G401 (cell line): Measurements from ENCODE around the gene RERE. TPM values are rescaled to one million over a fixed set of nuclear protein-coding genes. Genes with fewer than 3 reads are reported as not detected.
"Not testable (repeated sequence)": the region's sequence is repeated elsewhere in the genome, so short reads cannot be mapped to it uniquely, and the experiment has no call there.

Experiments used
- DNase-seq: peaks from one replicate; pipeline ENCODE4 v3.0.0-alpha.2; 2015; ENCODE audit warnings: low spot score
- in situ Hi-C: cut with HindIII; loops from 2 replicates; pipeline ENCODE4 v1.10.0; 2016; ENCODE audit warnings: low sequenced_read_pairs, mixed read lengths
- total RNA-seq: library from RNA; depleted of rRNA; stranded (reverse); fragments of >200 nt; shearing (Covaris generic); gene quantifications from 2 replicates; pipeline ENCODE4 v1.2.3, GENCODE V29; 2014

Gene RERE
- total RNA-seq, 1 experiment from 2014 or later, result 22.6 TPM

- in situ Hi-C loops, result no loop called here
- DNase-seq, result peak; percentile 78
Measured at GRCh38 chr1:8639148-8639547, 178.3 kb downstream of the RERE start.

GRCh38 chr1:8633741-8634501 is 183.5 kb downstream of the RERE start:
- DNase-seq, result no peak
- in situ Hi-C loops, result no loop called here

- in situ Hi-C loops, result no loop called here
- peak; percentile 23 for DNase-seq
Measured at GRCh38 chr1:8632102-8632501, 185.3 kb downstream of the RERE start.

GRCh38 chr1:8631163-8631562 is 186.3 kb downstream of the RERE start:
- in situ Hi-C loops, result no loop called here
- DNase-seq, result peak; percentile 13

GRCh38 chr1:8629241-8630091 is 188.0 kb downstream of the RERE start:
- DNase-seq, result peak; percentile 89
- in situ Hi-C loops, result no loop called here

- no peak for DNase-seq
- in situ Hi-C loops, result no loop called here
Measured at GRCh38 chr1:8628606-8629005, 188.8 kb downstream of the RERE start.

GRCh38 chr1:8627728-8628127 is 189.7 kb downstream of the RERE start:
- in situ Hi-C loops, result no loop called here
- no peak for DNase-seq

- DNase-seq, result no peak
- in situ Hi-C loops, result no loop called here
Measured at GRCh38 chr1:8625981-8626898, 191.2 kb downstream of the RERE start.

GRCh38 chr1:8625491-8625890 is 191.9 kb downstream of the RERE start:
- in situ Hi-C loops, result no loop called here
- DNase-seq, result no peak

GRCh38 chr1:8623651-8624192 is 193.7 kb downstream of the RERE start:
- DNase-seq, in situ Hi-C loops: not testable (repeated sequence)

- not testable (repeated sequence) for DNase-seq
Measured at GRCh38 chr1:8621785-8622348, 195.6 kb downstream of the RERE start.

GRCh38 chr1:8621034-8621582 is 196.3 kb downstream of the RERE start:
- in situ Hi-C loops, result not testable (repeated sequence)

More at GRCh38 chr1:8621785-8622348, 195.6 kb downstream of the RERE start:
- in situ Hi-C loops, result not testable (repeated sequence)

GRCh38 chr1:8619917-8620502 is 197.4 kb downstream of the RERE start:
- in situ Hi-C loops, DNase-seq: not testable (repeated sequence)

More at GRCh38 chr1:8621034-8621582, 196.3 kb downstream of the RERE start:
- not testable (repeated sequence) for DNase-seq

- DNase-seq, in situ Hi-C loops: not testable (repeated sequence)
Measured at GRCh38 chr1:8619419-8619818, 198.0 kb downstream of the RERE start.

- DNase-seq, in situ Hi-C loops: not testable (repeated sequence)
Measured at GRCh38 chr1:8616791-8617190, 200.6 kb downstream of the RERE start.

- in situ Hi-C loops, DNase-seq: not testable (repeated sequence)
Measured at GRCh38 chr1:8611634-8612515, 205.6 kb downstream of the RERE start.

- in situ Hi-C loops, result no loop called here
- DNase-seq, result no peak
Measured at GRCh38 chr1:8607906-8608305, 209.5 kb downstream of the RERE start.
